Left lobe of liver (tissue), 2 donors: ENCODE measurements around the gene SLC51A. TPM values are rescaled to one million over a fixed set of nuclear protein-coding genes. Genes with fewer than 3 reads are reported as not detected.
"Not testable (repeated sequence)": the region's sequence is repeated elsewhere in the genome, so short reads cannot be mapped to it uniquely, and the experiment has no call there.

Experiments
- ATAC-seq: fragments of 200-7000 bp; cut with Tn5 transposase; one replicate; pipeline ENCODE4 v1.9.1; 2020; ENCODE audit warnings: mild to moderate bottlenecking, moderate library complexity
- DNase-seq: peaks from one replicate; pipeline ENCODE4 v3.0.0-alpha.2; 2020; ENCODE audit warnings: low spot score
- total RNA-seq: library from RNA; stranded (reverse); gene quantifications from one replicate; pipeline ENCODE4 v1.2.1, GENCODE V29; 2021
- donor health status: DM: no; HTN: no; CAD: no; lungs with moderate emphysema.
- donor health status: DM: no; HTN: yes; CAD: no.

The SLC51A gene
- total RNA-seq, 1 donor from 2014 or later, result 20.0 TPM

- ATAC-seq (no peak), DNase-seq (no peak)
These were observed 20.9 kb downstream of the SLC51A start for GRCh38 chr3:196237203-196237602.

- DNase-seq (no peak), ATAC-seq (no peak)
These were observed 22.6 kb downstream of the SLC51A start for GRCh38 chr3:196238612-196239560.

- no peak for DNase-seq
These were observed 24.1 kb downstream of the SLC51A start for GRCh38 chr3:196240424-196240823.

GRCh38 chr3:196241704-196242103 is 25.4 kb downstream of the SLC51A start:
- ATAC-seq, result no peak
- DNase-seq, result no peak

More at GRCh38 chr3:196240424-196240823, 24.1 kb downstream of the SLC51A start:
- no peak for ATAC-seq

- DNase-seq, result not testable (repeated sequence)
These were observed 27.8 kb downstream of the SLC51A start for GRCh38 chr3:196244166-196244565.

GRCh38 chr3:196246612-196247308 is 30.4 kb downstream of the SLC51A start:
- ATAC-seq (no peak), DNase-seq (no peak)

More at GRCh38 chr3:196244166-196244565, 27.8 kb downstream of the SLC51A start:
- ATAC-seq, result not testable (repeated sequence)

GRCh38 chr3:196251918-196252317 is 35.6 kb downstream of the SLC51A start:
- ATAC-seq (no peak), DNase-seq (no peak)

GRCh38 chr3:196254376-196255283 is 38.3 kb downstream of the SLC51A start:
- DNase-seq (no peak), ATAC-seq (no peak)

GRCh38 chr3:196255776-196256175 is 39.4 kb downstream of the SLC51A start:
- no peak for DNase-seq
- ATAC-seq, result no peak

- no peak for ATAC-seq
- no peak for DNase-seq
These were observed 44.5 kb downstream of the SLC51A start for GRCh38 chr3:196260784-196261183.

- peak; percentile 35 for DNase-seq
- ATAC-seq, result no peak
These were observed 47.5 kb downstream of the SLC51A start for GRCh38 chr3:196263819-196264218.

- DNase-seq, result peak; percentile 41
- peak; percentile 24 for ATAC-seq
These were observed 52.2 kb downstream of the SLC51A start for GRCh38 chr3:196268284-196269163.

GRCh38 chr3:196270499-196270898 is 54.2 kb downstream of the SLC51A start:
- ATAC-seq (no peak), DNase-seq (no peak)

GRCh38 chr3:196272826-196273225 is 56.5 kb downstream of the SLC51A start:
- DNase-seq, result no peak

GRCh38 chr3:196273655-196274054 is 57.3 kb downstream of the SLC51A start:
- DNase-seq (no peak), ATAC-seq (no peak)

More at GRCh38 chr3:196272826-196273225, 56.5 kb downstream of the SLC51A start:
- ATAC-seq, result no peak

GRCh38 chr3:196274585-196274984 is 58.3 kb downstream of the SLC51A start:
- DNase-seq, result no peak
- no peak for ATAC-seq

GRCh38 chr3:196275126-196275525 is 58.8 kb downstream of the SLC51A start:
- no peak for DNase-seq

GRCh38 chr3:196280689-196281440 is 64.5 kb downstream of the SLC51A start:
- no peak for DNase-seq
- ATAC-seq, result no peak

More at GRCh38 chr3:196275126-196275525, 58.8 kb downstream of the SLC51A start:
- ATAC-seq, result no peak

GRCh38 chr3:196281962-196282361 is 65.6 kb downstream of the SLC51A start:
- DNase-seq, result no peak
- peak; percentile 86 for ATAC-seq
